GM23338 (cell line): ENCODE measurements around the gene RUSF1. TPM values are rescaled to one million over a fixed set of nuclear protein-coding genes. Genes with fewer than 3 reads are reported as not detected.

Source experiments
- ATAC-seq: fragments of 200-7000 bp; cut with Tn5 transposase; 3 replicates; pipeline ENCODE4 v1.9.1; 2020
- DNase-seq: peaks from one replicate; pipeline ENCODE4 v3.0.0-alpha.2; 2015; ENCODE audit warnings: low spot score
- H2AFZ ChIP-seq: fragments of 200-600 bp; sonication (generic); 2 replicates; pipeline ENCODE4 v1.8.0; 2016; ENCODE audit warnings: antibody characterized with exemption, mild to moderate bottlenecking, moderate library complexity
- H3F3A ChIP-seq: fragments of 200-600 bp; sonication (generic); replicated peaks from 2 replicates; pipeline ENCODE4 v1.8.0; 2017; ENCODE audit warnings: antibody characterized with exemption, mixed run types, low read depth
- H3K27ac ChIP-seq: fragments of 200-600 bp; sonication (generic); 2 replicates; pipeline ENCODE4 v1.6.1; 2016; ENCODE audit warnings: low read depth
- H3K27me3 ChIP-seq: fragments of 200-600 bp; sonication (generic); 2 replicates; pipeline ENCODE4 v1.8.0; 2016; ENCODE audit warnings: mild to moderate bottlenecking, mixed run types, moderate library complexity; ENCODE audit not compliant: insufficient read depth
- H3K36me3 ChIP-seq: fragments of 200-600 bp; sonication (generic); 2 replicates; pipeline ENCODE4 v1.8.0; 2016; ENCODE audit warnings: mild to moderate bottlenecking; ENCODE audit not compliant: insufficient read depth
- H3K4me1 ChIP-seq: fragments of 200-600 bp; sonication (generic); 2 replicates; pipeline ENCODE4 v1.8.0; 2016; ENCODE audit warnings: mild to moderate bottlenecking, moderate library complexity; ENCODE audit not compliant: insufficient read depth
- H3K4me2 ChIP-seq: fragments of 200-600 bp; sonication (generic); 2 replicates; pipeline ENCODE4 v1.7.1; 2017; ENCODE audit warnings: mixed run types
- H3K4me3 ChIP-seq: fragments of 200-600 bp; sonication (generic); 2 replicates; pipeline ENCODE4 v1.6.1; 2016; ENCODE audit warnings: mixed run types
- H3K79me2 ChIP-seq: fragments of 200-600 bp; sonication (generic); replicated peaks from 2 replicates; pipeline ENCODE4 v1.8.0; 2017; ENCODE audit warnings: mild to moderate bottlenecking; ENCODE audit not compliant: insufficient read depth
- H3K9me2 ChIP-seq: fragments of 200-600 bp; sonication (generic); 2 replicates; pipeline ENCODE4 v1.8.0; 2017; ENCODE audit not compliant: insufficient read depth
- H4K20me1 ChIP-seq: fragments of 200-600 bp; sonication (generic); replicated peaks from 2 replicates; pipeline ENCODE4 v1.8.0; 2017; ENCODE audit warnings: mild to moderate bottlenecking; ENCODE audit not compliant: insufficient read depth
- H3K27ac Mint-ChIP-seq: 2 replicates; pipeline ENCODE4 v1.8.0; 2020; ENCODE audit warnings: inconsistent platforms, mild to moderate bottlenecking, moderate library complexity, mixed read lengths
- H3K27me3 Mint-ChIP-seq: 3 replicates; pipeline ENCODE4 v1.8.0; 2022; ENCODE audit warnings: low read depth, mild to moderate bottlenecking, moderate library complexity, mixed read lengths, inconsistent platforms; ENCODE audit not compliant: insufficient read depth, poor library complexity
- H3K36me3 Mint-ChIP-seq: 3 replicates; pipeline ENCODE4 v1.8.0; 2021; ENCODE audit warnings: low read depth, mild to moderate bottlenecking, inconsistent platforms, moderate library complexity, mixed read lengths
- H3K4me1 Mint-ChIP-seq: 3 replicates; pipeline ENCODE4 v1.8.0; 2020; ENCODE audit warnings: mild to moderate bottlenecking, inconsistent platforms, mixed read lengths
- H3K4me3 Mint-ChIP-seq: 3 replicates; pipeline ENCODE4 v1.8.0; 2021; ENCODE audit warnings: moderate library complexity, mild to moderate bottlenecking, inconsistent platforms, mixed read lengths
- H3K9me3 Mint-ChIP-seq: 3 replicates; pipeline ENCODE4 v1.8.0; 2020; ENCODE audit warnings: moderate library complexity, mild to moderate bottlenecking, inconsistent platforms, mixed read lengths
- CREB1 ChIP-seq: fragments of 250-450 bp; sonication (Bioruptor Pico); IDR thresholded peaks from 2 replicates; pipeline ENCODE4 v1.5.0; 2020; ENCODE audit warnings: low read depth, mild to moderate bottlenecking, moderate library complexity
- EZH2 ChIP-seq: fragments of 200-600 bp; sonication (generic); IDR thresholded peaks from one replicate; pipeline ENCODE4 v1.8.0; 2017; ENCODE audit warnings: antibody characterized with exemption, mild to moderate bottlenecking, low read depth; ENCODE audit not compliant: unreplicated experiment
- EZH2phosphoT487 ChIP-seq: fragments of 200-600 bp; sonication (generic); IDR thresholded peaks from one replicate; pipeline ENCODE4 v1.8.1; 2018; ENCODE audit warnings: antibody characterized with exemption; ENCODE audit not compliant: unreplicated experiment
- NANOG ChIP-seq: IDR thresholded peaks from 2 replicates; pipeline ENCODE4 v1.6.1; 2016; ENCODE audit warnings: antibody characterized with exemption, borderline replicate concordance
- POLR2AphosphoS5 ChIP-seq: IDR thresholded peaks from 2 replicates; pipeline ENCODE4 v1.6.1; 2016; ENCODE audit warnings: antibody characterized with exemption, low read depth
- STAT1 ChIP-seq: IDR thresholded peaks from one replicate; pipeline ENCODE4 v1.6.1; 2016; ENCODE audit warnings: antibody characterized with exemption; ENCODE audit not compliant: unreplicated experiment
- ZNF114 ChIP-seq: fragments of 250-450 bp; sonication (Bioruptor Pico); IDR thresholded peaks from 2 replicates; pipeline ENCODE4 v1.5.0; 2020; ENCODE audit warnings: mild to moderate bottlenecking, moderate library complexity
- ZNF331 ChIP-seq: fragments of 250-450 bp; sonication (Bioruptor Pico); IDR thresholded peaks from 2 replicates; pipeline ENCODE4 v1.5.0; 2020; ENCODE audit warnings: low read depth, mild to moderate bottlenecking, moderate library complexity
- polyA plus RNA-seq: library from polyadenylated mRNA; unstranded; fragments of >200 nt; fragmentation: Nextera tagmentation; extraction: Ambion mirVana; gene quantifications from 2 replicates; pipeline ENCODE4 v1.2.1, GENCODE V29; 2016
- total RNA-seq: library from RNA; depleted of rRNA; stranded (reverse); fragments of >200 nt; shearing (Covaris generic); gene quantifications from 2 replicates; pipeline ENCODE4 v1.2.3, GENCODE V29; 2014
- TF ChIP-seq, protein P1 (sequence below): IDR thresholded peaks from one replicate; pipeline ENCODE4 v1.6.1; 2018; ENCODE audit warnings: antibody characterized with exemption; ENCODE audit not compliant: unreplicated experiment
- TF ChIP-seq, protein P2 (sequence below): fragments of 250-450 bp; sonication (Bioruptor Pico); IDR thresholded peaks from 2 replicates; pipeline ENCODE4 v1.5.0; 2020; ENCODE audit warnings: mild to moderate bottlenecking, moderate library complexity
- TF ChIP-seq, protein P3 (sequence below): IDR thresholded peaks from 2 replicates; pipeline ENCODE4 v1.6.1; 2016; ENCODE audit warnings: antibody characterized with exemption

The RUSF1 gene
- total and polyA plus RNA-seq, 2 experiments from 2014 or later: 8.9 to 36.1 TPM

DNA sequence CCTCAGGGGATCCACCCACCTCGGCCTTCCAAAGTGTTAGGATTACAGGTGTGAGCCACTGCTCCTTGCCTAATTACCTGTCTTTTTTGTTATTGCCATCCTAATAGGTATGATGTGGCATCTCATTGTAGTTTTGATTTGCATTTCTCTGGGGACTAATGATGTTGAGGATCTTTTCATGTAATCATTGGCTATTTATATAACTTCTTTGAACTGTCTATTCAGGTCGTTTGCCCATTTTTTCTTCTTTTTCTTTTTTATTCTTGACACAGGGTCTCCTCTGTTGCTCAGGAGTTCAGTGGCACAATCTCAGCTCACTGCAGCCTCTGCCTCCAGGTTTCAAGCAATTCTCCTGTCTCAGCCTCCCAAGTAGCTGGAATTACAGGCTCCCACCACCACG lies 37.6 kb downstream of the RUSF1 start (continued):
- TF ChIP-seq, protein P1, sequence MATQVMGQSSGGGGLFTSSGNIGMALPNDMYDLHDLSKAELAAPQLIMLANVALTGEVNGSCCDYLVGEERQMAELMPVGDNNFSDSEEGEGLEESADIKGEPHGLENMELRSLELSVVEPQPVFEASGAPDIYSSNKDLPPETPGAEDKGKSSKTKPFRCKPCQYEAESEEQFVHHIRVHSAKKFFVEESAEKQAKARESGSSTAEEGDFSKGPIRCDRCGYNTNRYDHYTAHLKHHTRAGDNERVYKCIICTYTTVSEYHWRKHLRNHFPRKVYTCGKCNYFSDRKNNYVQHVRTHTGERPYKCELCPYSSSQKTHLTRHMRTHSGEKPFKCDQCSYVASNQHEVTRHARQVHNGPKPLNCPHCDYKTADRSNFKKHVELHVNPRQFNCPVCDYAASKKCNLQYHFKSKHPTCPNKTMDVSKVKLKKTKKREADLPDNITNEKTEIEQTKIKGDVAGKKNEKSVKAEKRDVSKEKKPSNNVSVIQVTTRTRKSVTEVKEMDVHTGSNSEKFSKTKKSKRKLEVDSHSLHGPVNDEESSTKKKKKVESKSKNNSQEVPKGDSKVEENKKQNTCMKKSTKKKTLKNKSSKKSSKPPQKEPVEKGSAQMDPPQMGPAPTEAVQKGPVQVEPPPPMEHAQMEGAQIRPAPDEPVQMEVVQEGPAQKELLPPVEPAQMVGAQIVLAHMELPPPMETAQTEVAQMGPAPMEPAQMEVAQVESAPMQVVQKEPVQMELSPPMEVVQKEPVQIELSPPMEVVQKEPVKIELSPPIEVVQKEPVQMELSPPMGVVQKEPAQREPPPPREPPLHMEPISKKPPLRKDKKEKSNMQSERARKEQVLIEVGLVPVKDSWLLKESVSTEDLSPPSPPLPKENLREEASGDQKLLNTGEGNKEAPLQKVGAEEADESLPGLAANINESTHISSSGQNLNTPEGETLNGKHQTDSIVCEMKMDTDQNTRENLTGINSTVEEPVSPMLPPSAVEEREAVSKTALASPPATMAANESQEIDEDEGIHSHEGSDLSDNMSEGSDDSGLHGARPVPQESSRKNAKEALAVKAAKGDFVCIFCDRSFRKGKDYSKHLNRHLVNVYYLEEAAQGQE: no peak
- TF ChIP-seq STAT1: no peak
- no peak for TF ChIP-seq EZH2
- no peak for TF ChIP-seq CREB1 (CRISPR knock-in tag)
- no peak for TF ChIP-seq EZH2phosphoT487
- no peak for TF ChIP-seq POLR2AphosphoS5
- no peak for TF ChIP-seq ZNF331 (CRISPR knock-in tag)

DNA sequence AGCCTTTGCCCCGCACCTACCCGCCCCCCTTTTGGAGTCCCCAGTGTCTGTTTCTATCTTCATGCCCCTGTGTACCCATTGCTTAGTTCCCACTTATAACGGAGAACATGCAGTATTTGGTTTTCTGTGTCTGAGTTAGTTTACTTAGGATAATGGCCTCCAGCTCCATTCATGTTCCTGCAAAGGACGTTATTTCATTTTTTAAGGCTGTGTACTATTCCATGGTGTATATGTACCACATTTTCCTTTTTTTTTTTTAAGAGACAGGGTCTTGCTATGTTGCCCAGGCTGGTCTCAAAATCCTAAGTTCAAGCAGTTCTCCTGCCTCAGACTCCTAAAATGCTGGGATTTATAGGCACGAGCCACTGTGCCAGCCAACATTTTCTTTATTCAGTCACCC lies 40.3 kb downstream of the RUSF1 start:
- ATAC-seq (no peak), DNase-seq (no peak)
- peaks cover under 1% of the 10 kb centered on the region for H3K9me3 Mint-ChIP-seq
- peaks cover 7% of the 10 kb centered on the region for H3K4me1 Mint-ChIP-seq
- Histone ChIP-seq H3K79me2 (no peaks in the 10 kb centered on the region), H3K4me3 (no peak overlapping the region), H3K36me3 (no peaks in the 10 kb centered on the region; the same call in 1 of the 2 replicates), H3F3A (no peaks in the 10 kb centered on the region), H3K4me1 (peaks cover 7% of the 10 kb centered on the region; the same call in 1 of the 2 replicates), H4K20me1 (no peaks in the 10 kb centered on the region; the same call in 1 of the 2 replicates), H3K27me3 (peaks cover 21% of the 10 kb centered on the region), H3K27ac (no peak overlapping the region), H3K4me2 (no peak overlapping the region), H2AFZ (no peak overlapping the region), H3K9me2 (no peaks in the 10 kb centered on the region)
- no peak overlapping the region for H3K4me3 Mint-ChIP-seq
- no peak overlapping the region for H3K27ac Mint-ChIP-seq
- peaks cover 27% of the 10 kb centered on the region for H3K36me3 Mint-ChIP-seq
- peaks cover 17% of the 10 kb centered on the region for H3K27me3 Mint-ChIP-seq
- TF ChIP-seq EZH2 (no peak), EZH2phosphoT487 (no peak), CREB1 (CRISPR knock-in tag) (no peak), ZNF114 (CRISPR knock-in tag) (no peak), ZNF331 (CRISPR knock-in tag) (no peak), POLR2AphosphoS5 (no peak), NANOG (no peak)
- TF ChIP-seq, protein P2, sequence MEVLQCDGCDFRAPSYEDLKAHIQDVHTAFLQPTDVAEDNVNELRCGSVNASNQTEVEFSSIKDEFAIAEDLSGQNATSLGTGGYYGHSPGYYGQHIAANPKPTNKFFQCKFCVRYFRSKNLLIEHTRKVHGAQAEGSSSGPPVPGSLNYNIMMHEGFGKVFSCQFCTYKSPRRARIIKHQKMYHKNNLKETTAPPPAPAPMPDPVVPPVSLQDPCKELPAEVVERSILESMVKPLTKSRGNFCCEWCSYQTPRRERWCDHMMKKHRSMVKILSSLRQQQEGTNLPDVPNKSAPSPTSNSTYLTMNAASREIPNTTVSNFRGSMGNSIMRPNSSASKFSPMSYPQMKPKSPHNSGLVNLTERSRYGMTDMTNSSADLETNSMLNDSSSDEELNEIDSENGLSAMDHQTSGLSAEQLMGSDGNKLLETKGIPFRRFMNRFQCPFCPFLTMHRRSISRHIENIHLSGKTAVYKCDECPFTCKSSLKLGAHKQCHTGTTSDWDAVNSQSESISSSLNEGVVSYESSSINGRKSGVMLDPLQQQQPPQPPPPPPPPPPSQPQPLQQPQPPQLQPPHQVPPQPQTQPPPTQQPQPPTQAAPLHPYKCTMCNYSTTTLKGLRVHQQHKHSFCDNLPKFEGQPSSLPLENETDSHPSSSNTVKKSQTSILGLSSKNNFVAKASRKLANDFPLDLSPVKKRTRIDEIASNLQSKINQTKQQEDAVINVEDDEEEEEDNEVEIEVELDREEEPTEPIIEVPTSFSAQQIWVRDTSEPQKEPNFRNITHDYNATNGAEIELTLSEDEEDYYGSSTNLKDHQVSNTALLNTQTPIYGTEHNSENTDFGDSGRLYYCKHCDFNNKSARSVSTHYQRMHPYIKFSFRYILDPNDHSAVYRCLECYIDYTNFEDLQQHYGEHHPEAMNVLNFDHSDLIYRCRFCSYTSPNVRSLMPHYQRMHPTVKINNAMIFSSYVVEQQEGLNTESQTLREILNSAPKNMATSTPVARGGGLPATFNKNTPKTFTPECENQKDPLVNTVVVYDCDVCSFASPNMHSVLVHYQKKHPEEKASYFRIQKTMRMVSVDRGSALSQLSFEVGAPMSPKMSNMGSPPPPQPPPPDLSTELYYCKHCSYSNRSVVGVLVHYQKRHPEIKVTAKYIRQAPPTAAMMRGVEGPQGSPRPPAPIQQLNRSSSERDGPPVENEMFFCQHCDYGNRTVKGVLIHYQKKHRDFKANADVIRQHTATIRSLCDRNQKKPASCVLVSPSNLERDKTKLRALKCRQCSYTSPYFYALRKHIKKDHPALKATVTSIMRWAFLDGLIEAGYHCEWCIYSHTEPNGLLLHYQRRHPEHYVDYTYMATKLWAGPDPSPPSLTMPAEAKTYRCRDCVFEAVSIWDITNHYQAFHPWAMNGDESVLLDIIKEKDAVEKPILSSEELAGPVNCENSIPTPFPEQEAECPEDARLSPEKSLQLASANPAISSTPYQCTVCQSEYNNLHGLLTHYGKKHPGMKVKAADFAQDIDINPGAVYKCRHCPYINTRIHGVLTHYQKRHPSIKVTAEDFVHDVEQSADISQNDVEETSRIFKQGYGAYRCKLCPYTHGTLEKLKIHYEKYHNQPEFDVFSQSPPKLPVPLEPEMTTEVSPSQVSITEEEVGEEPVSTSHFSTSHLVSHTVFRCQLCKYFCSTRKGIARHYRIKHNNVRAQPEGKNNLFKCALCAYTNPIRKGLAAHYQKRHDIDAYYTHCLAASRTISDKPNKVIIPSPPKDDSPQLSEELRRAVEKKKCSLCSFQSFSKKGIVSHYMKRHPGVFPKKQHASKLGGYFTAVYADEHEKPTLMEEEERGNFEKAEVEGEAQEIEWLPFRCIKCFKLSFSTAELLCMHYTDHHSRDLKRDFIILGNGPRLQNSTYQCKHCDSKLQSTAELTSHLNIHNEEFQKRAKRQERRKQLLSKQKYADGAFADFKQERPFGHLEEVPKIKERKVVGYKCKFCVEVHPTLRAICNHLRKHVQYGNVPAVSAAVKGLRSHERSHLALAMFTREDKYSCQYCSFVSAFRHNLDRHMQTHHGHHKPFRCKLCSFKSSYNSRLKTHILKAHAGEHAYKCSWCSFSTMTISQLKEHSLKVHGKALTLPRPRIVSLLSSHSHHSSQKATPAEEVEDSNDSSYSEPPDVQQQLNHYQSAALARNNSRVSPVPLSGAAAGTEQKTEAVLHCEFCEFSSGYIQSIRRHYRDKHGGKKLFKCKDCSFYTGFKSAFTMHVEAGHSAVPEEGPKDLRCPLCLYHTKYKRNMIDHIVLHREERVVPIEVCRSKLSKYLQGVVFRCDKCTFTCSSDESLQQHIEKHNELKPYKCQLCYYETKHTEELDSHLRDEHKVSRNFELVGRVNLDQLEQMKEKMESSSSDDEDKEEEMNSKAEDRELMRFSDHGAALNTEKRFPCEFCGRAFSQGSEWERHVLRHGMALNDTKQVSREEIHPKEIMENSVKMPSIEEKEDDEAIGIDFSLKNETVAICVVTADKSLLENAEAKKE (CRISPR knock-in tag): no peak
- TF ChIP-seq, protein P3, sequence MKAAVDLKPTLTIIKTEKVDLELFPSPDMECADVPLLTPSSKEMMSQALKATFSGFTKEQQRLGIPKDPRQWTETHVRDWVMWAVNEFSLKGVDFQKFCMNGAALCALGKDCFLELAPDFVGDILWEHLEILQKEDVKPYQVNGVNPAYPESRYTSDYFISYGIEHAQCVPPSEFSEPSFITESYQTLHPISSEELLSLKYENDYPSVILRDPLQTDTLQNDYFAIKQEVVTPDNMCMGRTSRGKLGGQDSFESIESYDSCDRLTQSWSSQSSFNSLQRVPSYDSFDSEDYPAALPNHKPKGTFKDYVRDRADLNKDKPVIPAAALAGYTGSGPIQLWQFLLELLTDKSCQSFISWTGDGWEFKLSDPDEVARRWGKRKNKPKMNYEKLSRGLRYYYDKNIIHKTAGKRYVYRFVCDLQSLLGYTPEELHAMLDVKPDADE: no peak
- TF ChIP-seq, protein P1: no peak
